HG02763 (cell line): ENCODE data around the gene PC.

Source experiments
- ATAC-seq: cut with Tn5 transposase; IDR thresholded peaks from one replicate; pipeline ENCODE4 v1.9.1; 2021; ENCODE audit warnings: mild to moderate bottlenecking, moderate library complexity; ENCODE audit not compliant: unreplicated experiment

Gene PC

GRCh38 chr11:66957971-66958231 is 282 bp downstream of the PC start:
- no peak for ATAC-seq

- ATAC-seq: no peak
Observed at GRCh38 chr11:66956689-66957290, 1.4 kb downstream of the PC start.

- ATAC-seq: no peak
Observed at GRCh38 chr11:66953081-66953833, 4.9 kb downstream of the PC start.

GRCh38 chr11:66951927-66952337 is 6.3 kb downstream of the PC start:
- ATAC-seq: no peak

- ATAC-seq: no peak
Observed at GRCh38 chr11:66951135-66951534, 7.0 kb downstream of the PC start.

GRCh38 chr11:66950112-66950535 is 8.1 kb downstream of the PC start:
- ATAC-seq: no peak

GRCh38 chr11:66938582-66939135 is 19.5 kb downstream of the PC start:
- no peak for ATAC-seq

GRCh38 chr11:66937193-66937733 is 20.9 kb downstream of the PC start:
- no peak for ATAC-seq

GRCh38 chr11:66936311-66936711 is 21.9 kb downstream of the PC start:
- ATAC-seq: no peak

- no peak for ATAC-seq
Observed at GRCh38 chr11:66934950-66935779, 23.0 kb downstream of the PC start.

GRCh38 chr11:66933531-66933930 is 24.7 kb downstream of the PC start:
- ATAC-seq: no peak

- no peak for ATAC-seq
Observed at GRCh38 chr11:66932543-66932942, 25.6 kb downstream of the PC start.

GRCh38 chr11:66929753-66930152 is 28.4 kb downstream of the PC start:
- no peak for ATAC-seq

GRCh38 chr11:66924272-66924671 is 33.9 kb downstream of the PC start:
- no peak for ATAC-seq

- ATAC-seq: no peak
Observed at GRCh38 chr11:66922551-66922950, 35.6 kb downstream of the PC start.

- no peak for ATAC-seq
Observed at GRCh38 chr11:66920978-66921784, 37.0 kb downstream of the PC start.

- ATAC-seq: no peak
Observed at GRCh38 chr11:66919923-66920322, 38.3 kb downstream of the PC start.

- ATAC-seq: no peak
Observed at GRCh38 chr11:66918741-66919140, 39.4 kb downstream of the PC start.

GRCh38 chr11:66915866-66916265 is 42.3 kb downstream of the PC start:
- ATAC-seq: no peak

GRCh38 chr11:66915046-66915832 is 42.9 kb downstream of the PC start:
- ATAC-seq: no peak
